Endothelial cell of hepatic sinusoid (primary cell): ENCODE data around the gene ANKS1A.
"Not testable (repeated sequence)": the region's sequence is repeated elsewhere in the genome, so short reads cannot be mapped to it uniquely, and the experiment has no call there.

Source experiments
- in situ Hi-C: cut with HindIII; loops from 2 replicates; pipeline ENCODE4 v1.10.0; 2017; ENCODE audit warnings: low sequenced_read_pairs

The ANKS1A gene

DNA sequence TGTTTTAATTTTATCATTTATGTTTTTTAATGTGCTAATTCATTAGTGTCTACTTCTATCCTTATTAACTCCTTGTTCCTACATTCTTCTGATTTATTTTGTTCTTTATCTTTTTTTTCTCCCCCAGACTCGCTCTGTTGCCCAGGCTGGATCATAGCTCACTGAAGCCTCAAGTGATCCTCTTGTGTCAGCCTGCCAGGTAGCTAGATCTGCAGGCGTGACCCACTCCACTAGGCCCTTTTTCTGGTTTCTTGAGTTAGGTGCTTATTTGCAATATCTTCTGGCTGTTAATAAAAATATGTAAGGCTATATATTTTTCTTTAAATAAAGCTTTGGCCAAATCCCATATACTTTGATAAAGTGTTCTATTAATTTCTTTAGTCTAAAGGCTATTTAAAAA lies 4.1 kb upstream of the ANKS1A start:
- in situ Hi-C loops, result no loop called here

DNA sequence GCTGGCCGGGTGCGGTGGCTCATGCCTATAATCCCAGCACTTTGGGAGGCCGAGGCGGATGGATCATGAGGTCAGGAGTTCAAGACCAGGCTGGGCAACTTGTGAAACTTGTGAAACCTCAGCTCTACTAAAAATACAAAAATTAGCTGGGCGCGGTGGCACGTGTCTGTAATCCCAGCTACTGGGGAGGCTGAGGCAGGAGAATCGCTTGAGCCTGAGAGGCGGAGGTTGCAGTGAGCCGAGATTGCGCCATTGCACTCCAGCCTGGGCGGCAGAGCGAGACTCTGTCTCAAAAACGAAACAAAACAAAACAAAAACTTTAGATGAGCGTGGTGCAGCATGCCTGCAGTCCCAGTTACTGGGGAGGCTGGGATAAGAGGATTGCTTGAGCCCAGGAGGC lies 3.2 kb upstream of the ANKS1A start:
- in situ Hi-C loops, result not testable (repeated sequence)

DNA sequence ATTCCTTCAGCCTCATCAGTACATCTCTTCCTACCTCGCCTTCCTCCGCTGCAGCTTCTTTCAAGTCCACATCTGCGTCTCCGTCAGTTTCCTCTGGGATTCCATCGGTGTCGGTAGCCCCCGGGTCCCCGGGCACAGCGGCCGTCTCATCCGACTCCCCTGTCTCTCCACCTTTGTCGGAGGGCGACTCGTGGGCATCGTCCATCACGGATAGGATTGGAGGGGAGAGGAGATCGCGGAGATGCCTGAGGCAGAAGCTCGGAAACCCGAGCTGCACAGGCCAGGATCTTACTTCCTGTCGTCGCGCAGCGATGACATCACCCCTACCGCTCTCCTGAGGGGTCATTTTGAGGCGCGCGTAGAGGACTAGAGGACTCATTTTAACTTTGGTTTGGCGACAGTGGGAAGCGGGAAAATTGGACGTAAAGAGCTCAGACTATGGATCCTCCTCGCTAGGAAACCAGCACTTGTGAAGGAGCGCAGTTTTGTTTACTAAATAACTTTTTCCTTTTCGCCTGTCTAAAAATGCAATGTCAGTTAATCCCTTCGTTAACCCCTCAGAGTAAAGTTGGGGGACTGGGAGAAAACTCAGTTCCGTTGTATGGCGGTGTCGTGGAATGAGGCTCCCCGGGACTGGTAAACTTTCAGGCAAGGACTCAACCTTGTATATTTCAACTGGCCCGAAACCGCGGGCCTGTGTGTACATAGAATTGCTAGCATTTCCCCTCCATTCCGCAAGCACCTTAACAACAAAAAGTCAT lies 1.1 kb upstream of the ANKS1A start, which contains the start of gene TAF11:
TSS of gene TAF11 (minus strand) at position 290 of the 761 bp plus-strand sequence. CDS start at position 205, 85 bp downstream.
- in situ Hi-C loops, result no loop called here

DNA sequence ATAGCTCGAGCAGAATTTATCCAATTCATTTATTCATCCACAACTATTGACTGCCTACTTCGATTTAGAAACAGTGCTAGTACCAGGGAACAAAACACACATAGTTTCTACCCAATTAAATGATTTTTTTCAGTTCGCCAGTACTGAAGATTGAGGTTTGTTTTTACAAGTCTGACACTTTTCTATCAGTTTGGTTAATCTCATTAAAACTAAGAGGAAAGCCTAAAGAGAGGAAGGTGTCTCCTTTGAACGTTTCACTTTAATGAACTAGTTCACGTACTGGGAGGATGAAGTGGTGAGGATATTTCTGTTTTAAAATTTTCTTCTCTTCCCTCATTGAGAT lies 570 bp upstream of the ANKS1A start:
- in situ Hi-C loops, result no loop called here

DNA sequence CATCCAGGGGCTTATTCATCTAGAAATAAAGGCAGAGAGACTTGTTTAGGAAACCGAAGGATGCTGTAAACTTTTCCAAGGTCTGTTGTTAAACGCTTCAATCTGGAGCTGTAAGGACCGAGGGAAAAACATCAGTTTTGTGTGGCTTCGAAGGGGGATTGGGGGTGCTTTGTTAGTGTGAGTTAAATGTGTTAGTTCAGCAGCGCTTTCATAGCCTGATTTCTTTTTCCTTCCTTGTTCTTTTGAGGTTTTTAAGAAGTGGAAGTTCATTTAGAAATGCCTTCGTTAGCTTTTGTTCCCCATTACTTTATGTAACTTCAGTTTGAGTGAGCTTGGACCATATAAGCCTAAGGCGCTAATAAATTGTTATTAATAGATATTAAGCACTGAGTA lies 1.5 kb downstream of the ANKS1A start:
- in situ Hi-C loops, result no loop called here

DNA sequence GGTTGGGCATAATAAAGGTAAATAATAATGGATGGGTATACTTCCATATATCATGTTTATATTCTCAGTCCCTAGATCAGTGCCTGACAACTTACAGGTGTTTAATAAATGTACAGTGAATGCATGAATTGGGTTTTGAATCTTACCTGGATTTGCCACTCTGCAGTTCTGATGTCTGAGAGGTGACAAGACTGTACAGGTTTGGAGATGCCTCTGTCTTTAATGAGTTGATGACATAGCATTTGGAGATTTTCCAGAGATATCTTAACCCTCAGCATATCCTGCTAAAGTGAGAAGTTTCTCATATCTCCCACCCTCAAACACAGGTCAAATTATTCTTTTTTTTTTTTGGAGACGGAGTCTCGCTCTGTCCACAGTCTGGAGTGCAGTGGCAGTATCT lies 2.2 kb downstream of the ANKS1A start:
- in situ Hi-C loops, result no loop called here

DNA sequence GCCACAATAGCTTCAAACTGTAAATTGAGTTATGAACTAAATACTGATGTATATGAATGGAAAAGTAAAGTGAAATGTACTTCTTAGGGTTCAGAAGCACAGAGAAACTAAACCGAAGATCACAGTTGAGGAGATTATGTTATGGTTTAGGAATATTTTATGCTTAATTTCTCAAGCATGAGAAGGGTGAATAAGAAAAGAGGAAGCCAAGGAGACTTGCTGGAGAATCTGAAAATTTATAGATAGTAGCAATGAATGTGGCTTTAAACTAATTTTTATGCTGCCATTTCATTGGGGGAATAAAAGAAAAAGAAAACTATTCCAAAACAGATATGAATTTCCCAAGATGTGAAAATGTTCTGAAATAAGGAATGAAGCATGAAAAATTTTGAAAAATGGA lies 5.6 kb downstream of the ANKS1A start:
- in situ Hi-C loops, result loop anchor here (5.0 kb wide), 1 partner anchor 53 kb away; no protein-coding TSS in a partner anchor

DNA sequence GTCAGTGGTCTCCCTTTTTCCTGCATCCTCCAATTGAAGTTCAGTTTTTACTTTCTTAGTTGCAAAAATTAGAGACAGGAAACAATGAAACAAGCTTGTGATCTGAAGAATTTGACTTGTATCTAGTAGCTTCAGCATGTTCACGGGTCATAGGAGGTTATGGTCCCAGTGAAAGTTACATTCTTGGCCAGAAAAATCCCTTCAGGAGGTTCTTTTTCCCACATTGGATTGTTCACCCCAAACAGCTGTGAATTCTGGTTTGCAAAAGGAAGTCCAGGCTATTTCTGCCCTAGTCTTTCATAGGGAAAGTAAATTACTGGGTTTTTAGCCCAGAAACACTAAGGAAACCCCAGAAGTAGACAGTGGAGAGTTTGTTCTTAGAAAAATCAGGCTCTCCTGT lies 8.1 kb downstream of the ANKS1A start:
- in situ Hi-C loops, result loop anchor here (5.0 kb wide), 1 partner anchor 50 kb away; no protein-coding TSS in a partner anchor

DNA sequence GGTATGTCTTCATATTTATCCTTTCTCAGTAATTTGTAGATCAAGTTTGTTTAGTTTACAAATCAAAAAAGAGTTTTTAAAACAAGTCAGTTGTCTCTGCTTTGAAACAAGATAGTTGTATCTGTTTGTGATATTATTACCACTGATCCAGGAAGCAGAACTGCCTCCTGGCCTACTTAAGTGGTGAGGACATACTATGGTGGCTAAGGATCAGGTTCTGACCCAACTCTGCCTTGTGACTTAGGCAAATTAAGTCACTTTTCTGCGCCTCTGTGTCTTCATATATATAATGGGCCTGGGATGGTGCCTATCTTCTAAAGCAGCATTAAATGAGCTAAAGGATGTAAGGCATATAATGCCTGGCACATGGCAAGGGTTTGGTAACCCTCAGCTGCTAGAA lies 8.7 kb downstream of the ANKS1A start:
- in situ Hi-C loops, result loop anchor here (5.0 kb wide), 1 partner anchor 50 kb away; no protein-coding TSS in a partner anchor

DNA sequence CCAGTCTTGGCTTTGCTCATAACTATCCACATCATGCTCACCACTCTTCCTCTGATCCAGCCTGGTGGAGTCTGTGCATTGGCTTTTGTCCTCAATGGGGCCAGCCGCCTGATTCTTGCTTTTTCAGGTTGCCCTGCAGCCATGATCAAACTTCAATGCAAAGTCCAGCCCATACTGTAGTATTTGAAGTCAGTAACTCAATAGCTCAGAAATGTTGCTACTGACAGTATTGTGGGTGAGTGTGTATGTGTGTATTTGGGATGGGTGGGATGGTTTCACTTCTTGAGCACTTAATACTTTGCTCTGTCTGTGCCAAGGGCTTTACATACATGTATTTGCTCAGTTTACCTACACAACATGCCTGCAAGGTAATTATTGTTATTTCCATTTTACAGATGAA lies 10.7 kb downstream of the ANKS1A start:
- in situ Hi-C loops, result loop anchor here (5.0 kb wide), 1 partner anchor 48 kb away; no protein-coding TSS in a partner anchor

DNA sequence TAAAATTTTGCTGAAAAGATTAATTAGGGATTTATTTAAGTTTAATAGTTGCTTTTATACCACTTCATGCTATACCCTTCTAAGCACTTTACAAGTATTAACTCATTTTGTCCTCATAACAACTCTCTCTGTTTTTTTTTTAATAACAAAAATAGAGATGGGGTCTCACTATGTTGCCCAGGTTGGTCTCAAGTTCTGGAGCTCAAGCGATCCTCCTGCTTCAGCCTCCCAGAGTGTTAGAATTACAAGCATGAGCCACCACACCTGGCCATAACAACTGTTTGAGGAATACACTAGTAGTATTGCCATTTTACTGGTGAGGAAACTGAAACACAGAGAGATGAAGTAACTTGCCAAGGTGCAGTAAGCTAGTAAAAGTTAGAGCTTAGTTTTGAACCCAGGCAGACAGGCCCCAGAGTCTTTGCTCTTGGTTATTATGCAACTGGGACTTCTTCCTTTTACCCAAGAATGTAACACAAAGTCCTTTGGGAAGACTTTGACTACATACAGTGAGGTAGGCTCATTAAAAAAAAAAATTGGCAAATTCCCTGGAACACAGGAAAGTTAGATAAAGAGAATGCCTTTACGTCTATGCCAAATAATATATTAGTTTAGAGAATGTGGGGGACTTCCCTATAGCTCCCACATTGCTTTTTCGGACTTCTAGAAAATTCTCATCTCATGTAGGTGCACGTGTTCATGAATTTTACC lies 11.4 kb downstream of the ANKS1A start:
- in situ Hi-C loops, result no loop called here

DNA sequence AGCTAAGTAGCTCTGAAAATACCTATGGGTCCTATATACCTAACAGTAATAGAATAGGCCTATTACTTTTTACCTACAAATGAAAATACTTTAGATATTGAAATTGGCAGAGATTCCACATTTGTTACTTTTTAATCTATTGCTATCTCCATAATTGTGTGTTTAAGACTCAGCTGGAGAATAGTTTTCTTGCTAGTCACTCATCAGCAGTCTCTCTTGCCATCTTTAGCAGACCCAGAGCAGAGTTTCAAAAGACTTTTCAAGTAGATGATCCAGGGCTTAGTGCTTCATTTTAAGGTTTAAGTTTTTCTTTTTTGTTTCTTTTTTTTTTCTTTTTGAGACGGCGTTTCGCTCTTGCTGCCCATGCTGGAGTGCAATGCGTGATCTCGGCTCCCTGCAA lies 12.9 kb downstream of the ANKS1A start:
- in situ Hi-C loops, result no loop called here

DNA sequence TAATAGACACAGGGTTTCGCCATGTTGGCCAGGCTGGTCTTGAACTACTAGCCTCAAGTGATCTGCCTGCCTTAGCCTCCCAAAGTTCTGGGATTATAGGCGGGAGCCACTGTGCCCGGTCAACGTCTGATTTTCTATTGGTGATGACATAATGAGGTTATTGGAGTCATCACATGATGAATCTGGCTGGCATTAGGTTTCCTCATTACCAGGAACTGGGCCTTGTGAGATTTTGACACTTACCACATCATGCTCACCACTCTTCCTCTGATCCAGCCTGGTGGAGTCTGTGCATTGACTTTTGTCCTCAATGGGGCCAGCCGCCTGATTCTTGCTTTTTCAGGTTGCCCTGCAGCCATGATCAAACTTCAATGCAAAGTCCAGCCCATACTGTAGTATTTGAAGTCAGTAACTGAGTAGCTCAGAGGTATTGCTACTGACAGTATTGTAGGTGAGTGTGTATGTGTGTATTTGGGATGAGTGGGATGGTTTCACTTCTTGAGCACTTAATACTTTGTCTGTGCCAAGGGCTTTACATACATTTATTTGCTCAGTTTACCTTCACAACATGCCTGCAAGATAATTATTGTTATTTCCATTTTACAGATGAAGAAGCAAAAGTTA lies 16.0 kb downstream of the ANKS1A start:
- in situ Hi-C loops, result no loop called here

DNA sequence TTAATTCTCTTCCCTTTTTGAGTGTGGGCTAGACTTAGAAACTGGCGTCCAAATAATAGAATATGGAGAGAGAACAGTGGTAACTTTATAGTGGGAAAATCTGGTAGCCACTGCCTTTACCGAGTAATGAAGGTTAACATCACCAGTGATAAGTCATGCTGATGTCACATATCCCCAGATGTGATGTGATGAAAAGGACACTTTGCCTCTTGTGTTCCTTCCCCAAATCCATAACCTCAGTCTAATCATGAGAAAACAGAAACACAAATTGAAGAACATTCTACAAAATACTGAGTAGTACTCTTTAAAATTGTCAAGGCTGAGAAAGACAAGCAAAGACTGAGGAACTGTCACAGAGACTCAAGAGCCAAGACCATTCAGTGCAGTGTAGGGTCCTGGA lies 17.8 kb downstream of the ANKS1A start:
- in situ Hi-C loops, result no loop called here

DNA sequence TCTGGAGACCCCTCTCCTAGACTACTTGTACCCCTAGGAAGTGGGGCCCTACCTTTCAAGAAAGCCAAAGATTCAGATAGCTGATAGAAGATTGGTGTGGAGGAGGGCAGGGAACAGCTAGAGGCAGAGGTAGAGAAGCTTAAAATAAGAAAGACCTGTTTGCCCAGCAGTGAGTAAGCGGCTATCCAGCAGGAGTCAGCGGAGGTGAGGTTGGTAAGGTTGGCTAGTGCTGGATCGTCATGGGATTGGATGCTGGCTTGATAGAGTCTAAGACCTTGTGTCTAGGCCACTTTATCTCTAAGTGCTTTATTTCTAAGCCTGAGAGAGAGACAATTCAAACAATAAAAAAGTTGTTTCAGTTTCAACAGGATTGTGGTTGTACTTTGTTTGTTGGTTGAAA lies 19.1 kb downstream of the ANKS1A start:
- in situ Hi-C loops, result no loop called here

DNA sequence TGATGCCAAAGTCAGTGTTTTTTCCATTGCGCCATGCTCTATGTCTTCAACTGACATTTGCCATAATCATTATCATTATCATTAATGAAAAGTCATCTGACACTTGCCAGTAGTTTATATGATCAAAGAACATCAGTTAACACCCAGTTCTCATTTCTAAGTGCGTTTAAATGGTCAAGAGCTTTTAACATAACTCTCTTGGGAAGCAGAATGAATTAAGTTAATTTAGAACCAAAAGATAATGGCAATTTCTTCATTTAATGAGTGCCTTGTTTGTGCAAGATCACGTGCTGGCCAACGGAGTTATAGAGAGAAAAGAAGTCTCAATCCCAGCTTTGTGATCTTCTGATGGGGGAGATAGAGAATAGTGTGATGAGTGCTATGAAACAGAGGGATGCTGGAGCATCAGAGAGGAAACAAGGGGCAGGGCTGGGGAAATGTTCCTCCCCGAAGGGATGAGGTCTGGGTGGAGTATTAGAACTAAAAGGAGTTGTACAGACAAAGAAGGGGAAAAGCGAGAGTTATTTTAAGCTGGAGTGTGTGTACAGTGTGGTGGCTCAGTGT lies 20.3 kb downstream of the ANKS1A start:
- in situ Hi-C loops, result no loop called here

DNA sequence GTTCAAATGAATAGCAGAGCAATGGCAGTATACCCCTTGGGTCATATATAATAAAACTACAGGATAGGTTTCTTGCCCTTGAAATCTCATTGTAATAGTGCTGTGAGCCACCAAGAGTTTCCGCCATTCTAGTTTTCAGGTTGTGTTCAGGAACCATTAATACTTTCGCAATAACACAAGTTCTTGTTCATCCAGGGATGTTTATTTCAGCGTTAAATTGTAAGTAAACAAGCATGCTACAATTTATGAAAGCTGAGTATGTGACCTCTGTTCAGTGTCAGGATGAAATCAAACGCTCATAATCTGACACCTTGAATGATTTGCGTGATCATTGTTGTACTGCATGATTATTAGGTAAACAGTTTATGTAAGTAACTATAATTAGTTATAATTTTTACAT lies 22.8 kb downstream of the ANKS1A start:
- in situ Hi-C loops, result no loop called here

DNA sequence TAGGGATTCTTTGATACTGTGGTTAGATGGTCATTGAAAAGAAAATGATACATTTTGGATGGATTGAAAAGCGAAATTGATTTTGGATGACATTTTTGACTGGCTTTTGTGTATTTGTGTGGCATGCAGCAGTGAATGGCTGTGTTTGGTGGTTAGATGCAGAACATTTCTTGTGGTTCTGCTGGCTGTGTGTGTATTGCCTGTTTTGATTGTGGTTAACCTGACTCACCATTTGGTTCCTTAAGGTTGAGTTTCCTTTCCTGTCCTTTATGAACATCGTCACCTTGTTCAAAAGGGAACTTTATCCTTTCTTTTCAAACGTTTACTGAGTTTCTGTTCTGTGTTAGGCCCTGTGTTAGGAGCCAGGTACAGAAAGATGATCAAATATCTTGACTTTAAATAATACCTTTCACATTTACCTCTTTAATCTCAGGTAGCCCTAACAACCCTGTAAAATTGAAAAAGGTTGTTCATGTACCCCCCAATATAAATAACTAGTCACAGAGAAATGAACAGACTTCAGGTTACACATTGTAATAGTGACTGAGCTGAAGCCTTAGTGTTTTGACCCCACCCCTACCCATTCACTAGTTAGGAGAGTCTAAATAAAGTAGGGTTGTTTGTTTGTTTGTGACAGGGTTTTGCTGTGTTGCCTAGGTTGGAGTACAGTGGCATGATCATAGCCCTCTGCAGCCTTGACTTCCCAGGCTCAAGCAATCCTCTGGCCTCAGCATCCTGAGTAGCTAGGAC lies 23.8 kb downstream of the ANKS1A start:
- in situ Hi-C loops, result no loop called here

DNA sequence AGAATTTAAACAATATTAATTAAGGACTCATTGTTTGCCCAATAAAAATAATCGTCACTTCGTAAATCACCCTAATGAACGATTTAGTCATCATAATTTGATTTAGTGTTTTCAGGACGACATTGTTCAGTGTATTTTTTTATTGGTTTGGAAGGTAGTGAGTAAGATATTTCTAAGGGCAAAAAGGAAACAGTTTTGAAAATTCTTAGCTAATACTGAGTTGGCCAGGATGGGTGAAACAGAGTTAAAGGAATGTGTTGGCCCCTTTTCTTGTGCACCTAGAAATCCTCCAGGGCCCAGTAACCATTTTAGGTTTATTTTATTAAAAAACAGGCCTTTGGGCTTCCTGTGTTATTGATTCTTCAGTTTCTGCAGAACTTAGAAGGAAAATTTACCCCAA lies 25.3 kb downstream of the ANKS1A start:
- in situ Hi-C loops, result no loop called here

DNA sequence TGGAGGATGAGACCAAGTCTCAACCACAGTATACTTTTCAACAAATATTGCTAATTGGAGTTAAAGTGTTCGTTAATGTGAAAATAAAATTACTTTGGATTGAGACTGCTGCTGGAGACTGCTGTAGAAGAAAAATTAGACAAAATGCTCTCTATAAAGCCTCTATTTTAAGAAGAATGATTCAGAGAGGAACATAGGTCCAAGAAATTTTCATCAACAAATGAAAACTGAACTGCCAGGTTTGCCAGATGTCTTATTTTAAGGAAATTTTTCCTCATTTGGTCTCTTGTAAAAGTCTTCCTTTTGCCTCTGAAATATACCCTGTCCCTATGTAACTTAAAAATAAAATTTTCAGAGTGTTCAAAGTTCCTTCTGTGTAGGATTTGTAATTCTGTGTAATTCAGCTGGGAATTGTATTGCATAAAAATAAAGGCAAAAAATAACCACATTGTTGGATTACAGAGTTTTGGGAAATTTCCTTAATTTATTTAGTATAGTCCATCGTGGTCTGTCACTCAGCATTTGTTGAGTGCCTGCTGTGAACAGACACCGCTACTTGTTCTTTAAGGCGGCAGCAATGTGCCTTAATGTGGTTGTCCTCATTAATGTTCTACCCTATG lies 27.4 kb downstream of the ANKS1A start:
- in situ Hi-C loops, result no loop called here
